IPS DF 4.7 (cell line): ENCODE results near the gene ZNF618.

Experiments used
- DNase-seq: peaks from one replicate; pipeline ENCODE4 v3.0.0-alpha.2; 2013; ENCODE audit warnings: low spot score; ENCODE audit errors: extremely low read depth

Gene ZNF618

DNA sequence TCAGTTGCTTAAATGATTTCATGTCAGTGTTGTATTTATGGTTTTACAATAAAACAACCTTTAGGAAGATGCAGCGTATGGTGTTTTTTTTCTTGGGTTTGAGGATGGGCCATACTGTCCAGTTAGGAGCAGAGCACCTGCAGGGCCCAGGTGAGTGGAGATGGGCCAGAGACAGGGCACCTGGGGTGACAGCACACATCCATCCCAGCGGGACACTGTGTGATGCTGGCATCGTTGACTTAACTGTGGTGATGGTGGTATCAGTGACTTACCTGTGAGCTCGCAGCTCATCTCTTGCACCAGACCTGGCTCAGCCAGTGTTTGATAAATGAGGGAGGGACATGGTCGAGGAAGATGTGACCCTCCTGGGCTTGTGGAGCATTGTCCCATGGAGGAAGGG lies 180.4 kb downstream of the ZNF618 start:
- DNase-seq = no peak

DNA sequence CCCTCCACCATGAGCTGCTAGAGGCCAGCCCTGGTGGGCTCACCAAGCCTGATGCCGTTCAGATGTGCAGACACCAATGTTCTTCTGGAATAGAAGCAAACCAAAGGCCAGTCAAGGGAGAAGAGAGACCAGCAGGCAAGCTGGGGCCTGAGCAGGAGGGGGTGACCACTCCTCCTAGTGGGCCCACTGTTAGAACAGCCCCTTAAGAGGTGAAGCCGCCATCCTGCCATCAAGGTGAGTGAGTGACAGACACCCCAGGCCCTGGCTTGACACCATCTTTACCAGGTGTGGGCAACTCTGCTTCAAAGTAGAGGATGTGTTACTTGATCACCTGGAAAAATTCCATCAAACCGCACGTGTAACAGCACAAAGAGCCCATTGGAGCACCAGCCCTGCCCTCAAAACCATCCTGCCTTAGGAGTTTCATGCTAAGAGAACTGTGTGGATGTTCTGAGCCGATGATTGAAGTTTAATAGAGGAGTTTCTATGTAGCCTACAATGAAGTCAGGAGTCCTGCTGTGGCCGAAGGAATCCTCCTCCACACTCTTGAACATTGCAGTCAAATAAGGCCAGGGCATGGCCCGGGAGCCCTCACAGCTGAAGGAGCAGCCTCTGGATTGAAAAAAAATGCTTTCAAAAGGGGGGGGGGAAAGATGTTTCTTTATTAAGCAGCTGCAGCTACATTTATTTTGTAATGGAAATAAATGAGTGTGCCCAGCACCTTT lies 181.2 kb downstream of the ZNF618 start:
- no peak for DNase-seq

DNA sequence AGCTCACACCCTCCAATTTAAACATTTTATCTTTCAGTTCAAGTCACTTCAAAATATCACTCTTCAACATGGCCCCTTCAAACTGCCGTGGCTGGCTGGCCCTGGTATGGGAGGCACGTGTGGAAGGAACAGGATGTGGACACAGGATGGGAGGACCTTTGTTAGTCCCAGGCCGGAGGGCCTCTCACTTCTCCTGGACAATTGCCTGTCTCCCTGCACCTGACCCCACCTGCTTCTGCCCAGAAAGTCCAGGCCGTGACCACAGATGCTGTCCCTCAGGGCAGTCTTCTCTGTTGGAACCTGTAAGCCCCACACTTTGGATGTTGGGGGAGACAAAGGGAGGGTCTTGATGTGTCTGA lies 182.6 kb downstream of the ZNF618 start:
- DNase-seq = no peak

DNA sequence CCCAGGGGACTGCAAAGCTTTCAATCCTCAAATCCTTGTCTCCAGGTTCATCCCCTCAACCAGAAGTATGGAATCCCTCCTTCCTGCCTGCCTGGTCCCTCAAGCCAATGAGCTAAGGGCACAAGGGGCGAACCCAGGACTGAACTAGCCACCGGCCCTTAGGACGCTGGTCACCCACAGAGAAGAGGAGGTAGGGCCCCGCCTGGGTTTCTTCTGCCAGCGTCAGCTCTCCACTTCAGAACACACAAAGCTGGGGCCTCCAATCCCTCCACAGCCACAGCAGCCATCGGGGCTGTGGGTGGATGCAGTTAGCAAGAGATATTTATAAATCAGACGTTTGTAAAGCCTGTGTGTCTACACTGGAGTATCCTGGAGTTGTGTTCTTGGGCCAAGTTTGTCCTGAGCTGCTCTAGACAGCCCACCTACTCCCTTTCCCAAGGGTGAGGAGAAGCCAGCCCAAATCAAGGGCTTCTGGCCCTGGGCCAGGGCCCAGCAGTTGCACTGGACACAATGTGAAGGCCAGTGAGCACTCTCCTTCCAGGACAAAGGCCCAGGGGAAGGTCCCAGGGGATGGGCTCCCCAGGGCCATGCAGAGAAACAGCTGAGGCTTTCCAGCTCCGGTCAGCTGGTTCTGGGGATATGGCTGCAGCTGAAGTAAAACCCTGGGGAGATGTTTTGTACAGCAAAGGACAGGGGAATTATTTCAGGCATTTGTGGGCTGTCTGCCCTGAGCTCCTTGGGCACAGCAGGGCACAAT lies 183.1 kb downstream of the ZNF618 start:
- DNase-seq = no peak

DNA sequence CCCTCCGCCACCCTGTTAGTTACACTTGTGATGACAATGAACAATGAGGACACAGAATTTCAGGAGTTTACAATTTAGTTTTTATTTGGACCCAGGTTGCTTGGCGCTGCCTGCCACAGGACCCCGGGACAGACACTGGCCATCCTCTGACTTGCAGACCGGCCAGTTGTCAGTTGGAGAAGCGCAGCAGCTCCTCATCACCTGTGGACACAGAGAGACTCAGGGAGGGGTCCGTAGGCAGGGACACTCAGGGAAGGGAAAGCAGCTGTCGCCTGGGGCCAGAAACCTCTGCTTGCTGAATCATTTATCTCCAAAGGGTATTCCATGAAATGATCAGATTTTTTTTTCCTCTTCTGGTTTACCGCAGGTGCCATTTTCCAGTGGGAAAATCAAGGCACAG lies 184.0 kb downstream of the ZNF618 start:
- no peak for DNase-seq

DNA sequence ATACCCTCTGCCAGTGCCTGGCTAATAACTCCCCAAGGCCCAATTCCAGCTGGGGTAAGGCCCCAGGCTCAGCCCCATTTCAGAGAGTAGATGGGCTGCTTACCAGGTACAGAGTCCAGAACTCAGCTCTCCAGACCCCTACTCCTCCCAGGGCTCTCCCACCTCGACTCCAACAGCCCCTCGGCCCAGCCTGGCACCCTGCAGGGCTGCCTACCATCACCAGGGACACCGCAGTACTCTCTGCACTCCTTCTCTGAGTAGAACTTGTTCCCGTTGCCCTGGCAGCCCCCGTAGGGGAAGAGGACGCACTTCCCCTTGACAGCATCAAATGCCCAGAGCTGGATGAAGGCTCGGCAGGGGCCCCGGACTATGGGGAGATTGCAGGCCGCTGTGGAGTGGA lies 184.6 kb downstream of the ZNF618 start:
- no peak for DNase-seq

DNA sequence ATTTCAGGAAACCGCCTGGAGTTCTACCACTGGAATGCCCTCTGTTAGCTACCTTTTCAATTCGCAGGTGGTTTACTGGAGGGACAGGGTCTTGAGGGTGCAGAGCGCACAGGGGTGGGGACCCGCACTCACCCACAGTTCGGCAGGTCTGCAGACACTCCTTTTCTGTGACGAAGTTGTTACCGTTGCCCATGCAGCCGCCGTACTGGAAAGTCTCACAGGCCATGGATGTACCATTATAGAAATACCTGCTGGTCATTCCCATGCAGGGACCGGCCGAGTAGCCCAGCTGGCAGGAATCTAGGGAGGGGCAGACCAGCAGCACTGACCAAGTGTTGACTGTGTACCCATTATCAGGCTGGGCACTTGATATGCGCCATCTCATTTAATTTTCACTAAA lies 185.2 kb downstream of the ZNF618 start:
- no peak for DNase-seq

DNA sequence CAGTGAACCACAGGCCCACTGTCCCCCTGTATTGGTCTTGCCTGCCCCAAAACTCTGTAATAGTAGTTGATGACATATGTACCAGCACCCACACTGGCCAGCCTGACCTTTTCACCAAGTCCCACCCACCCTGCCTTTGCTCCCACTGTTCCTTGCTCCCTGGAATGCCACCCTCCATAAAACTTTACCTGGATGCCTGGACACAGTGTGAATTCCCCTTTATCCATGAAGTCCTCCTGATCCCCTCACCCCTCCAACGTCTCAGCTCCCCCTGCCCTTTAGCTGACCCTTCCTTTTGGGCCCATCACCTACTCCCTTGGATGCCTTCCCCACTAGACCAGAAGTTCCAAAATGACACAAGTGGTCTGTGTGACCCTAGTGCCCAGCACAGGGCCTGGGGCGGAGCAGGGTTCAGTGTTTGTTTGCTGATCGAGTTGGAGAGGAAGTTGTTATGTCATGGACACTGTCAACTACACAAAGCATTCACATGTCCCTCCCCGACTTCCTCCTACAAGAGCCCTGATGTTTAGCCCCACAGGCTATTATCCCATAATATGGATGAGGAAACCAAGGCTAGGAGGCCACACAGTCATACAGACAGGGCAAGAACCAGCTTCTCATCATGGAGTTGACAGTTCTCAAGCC lies 185.8 kb downstream of the ZNF618 start:
- DNase-seq = no peak

DNA sequence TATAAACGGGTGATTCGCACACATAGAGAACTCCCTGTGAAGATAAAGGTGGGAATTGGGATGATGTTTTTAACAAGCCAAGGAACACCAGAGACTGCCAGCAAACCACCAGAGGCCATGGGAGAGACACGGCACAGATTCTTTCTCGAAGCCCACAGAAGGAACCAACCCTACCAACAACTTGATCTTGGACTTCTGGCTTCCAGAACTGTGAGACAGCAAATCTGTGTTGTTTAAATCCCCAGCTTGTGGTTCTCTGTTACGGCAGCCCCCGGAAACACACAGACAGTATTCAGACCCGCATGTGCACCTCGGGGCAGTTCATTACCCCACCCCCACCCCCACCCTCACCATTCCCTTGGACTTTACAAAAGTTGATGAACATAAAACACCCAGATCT lies 189.2 kb downstream of the ZNF618 start:
- DNase-seq = no peak

DNA sequence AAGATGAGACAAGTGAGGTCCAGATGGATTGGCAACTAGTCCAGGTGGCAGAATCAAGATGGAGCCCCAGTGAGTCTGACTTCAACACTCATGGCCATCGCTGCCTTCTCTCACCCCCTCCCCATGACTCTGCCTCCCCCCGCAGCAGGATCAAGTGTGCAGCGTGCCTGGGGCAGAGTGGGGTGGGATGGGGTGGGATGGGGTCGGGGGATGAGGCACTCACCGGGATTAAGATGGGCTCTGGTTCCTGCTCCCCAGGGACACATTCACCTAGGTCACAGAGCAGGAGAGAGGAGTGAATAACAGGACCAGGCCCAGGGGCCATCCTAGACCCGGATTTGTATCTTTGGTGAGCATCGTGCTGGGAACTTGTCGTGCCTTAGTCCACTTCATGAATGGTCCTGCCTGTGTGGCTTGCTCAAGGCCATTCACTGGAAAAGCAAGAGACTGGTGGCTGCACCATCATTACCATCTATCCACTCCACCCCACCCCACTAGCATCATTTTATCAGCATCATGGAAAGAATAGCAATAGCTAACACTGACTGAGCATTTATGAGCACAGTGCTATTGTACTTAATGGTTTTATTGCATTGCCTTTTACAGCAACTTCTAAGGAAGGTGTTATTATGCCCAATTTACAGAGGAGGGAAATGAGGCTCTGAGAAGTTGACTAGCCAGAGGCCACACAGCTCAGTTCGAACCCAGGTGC lies 193.5 kb downstream of the ZNF618 start:
- no peak for DNase-seq

DNA sequence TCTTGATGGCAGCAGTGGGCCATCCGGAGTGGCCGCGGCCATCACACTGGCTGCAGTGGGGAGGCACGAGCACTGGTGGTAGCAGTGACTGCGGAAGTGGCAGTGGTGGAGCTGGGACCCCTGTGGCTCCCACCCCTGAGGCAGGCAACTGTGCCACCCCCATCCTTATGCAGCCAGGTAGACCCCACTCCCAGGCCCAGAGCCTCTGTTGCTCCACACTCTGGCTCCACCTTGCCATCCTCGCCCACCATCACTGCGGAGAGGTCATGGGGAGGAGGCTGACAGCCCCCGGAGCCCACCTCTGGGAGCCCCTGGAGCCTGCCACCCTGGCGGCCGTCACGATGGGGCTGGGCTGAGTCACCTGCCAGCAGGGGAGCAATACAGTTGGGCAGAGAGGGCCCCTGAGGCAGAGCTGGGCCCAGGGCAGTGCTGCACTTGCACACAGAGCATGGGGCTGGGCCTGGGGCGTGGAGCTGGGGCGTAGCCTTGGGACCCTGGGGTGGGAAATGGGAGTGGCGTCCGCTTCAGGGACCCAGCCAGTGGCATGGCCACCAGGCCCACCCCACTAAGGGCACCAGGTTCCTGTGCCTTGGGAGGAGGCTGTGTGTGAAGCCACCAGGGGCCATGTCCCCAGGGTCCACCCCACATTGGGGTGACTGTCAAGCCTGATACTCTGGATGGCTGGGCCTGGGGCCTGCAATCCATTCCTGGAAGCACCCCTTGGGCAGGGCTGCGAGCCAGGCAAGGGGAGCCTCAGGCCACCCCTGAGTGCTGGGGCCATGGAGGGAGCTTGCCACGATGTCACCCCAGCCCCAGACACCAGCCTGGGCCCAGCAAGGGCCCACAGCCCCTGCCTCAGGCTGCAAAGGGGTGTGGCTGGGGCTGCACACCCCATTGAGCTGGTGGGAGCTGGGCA lies 194.3 kb downstream of the ZNF618 start:
- no peak for DNase-seq

DNA sequence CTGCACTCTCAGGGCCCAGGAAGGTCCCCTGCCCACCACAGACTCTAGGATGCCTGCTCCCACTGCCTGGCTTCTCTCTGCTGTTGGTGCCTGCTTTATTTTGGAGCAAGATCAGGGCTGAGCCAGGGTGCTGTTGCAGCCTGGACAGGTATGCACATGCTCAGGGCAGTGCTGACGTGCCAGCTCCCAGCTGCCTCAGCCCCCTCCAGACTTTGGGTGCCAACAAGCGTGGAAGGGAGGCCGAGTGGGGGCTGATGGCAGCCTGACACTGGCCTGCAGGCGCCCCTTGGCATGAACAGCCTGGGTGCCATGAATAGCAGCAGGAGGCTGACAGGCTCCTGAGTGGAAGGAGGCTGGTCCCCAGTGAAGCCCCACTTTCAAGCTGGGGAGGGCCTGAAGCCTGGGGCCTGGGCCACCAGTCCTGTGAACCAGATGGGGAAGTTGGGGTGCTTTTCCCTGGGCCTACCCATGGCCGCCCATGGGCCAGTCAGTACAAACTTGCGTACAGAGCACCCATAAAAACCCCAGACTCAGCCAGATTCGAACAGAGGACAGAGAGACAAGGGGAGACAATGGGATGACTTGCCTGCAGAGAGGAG lies 195.2 kb downstream of the ZNF618 start:
- no peak for DNase-seq

DNA sequence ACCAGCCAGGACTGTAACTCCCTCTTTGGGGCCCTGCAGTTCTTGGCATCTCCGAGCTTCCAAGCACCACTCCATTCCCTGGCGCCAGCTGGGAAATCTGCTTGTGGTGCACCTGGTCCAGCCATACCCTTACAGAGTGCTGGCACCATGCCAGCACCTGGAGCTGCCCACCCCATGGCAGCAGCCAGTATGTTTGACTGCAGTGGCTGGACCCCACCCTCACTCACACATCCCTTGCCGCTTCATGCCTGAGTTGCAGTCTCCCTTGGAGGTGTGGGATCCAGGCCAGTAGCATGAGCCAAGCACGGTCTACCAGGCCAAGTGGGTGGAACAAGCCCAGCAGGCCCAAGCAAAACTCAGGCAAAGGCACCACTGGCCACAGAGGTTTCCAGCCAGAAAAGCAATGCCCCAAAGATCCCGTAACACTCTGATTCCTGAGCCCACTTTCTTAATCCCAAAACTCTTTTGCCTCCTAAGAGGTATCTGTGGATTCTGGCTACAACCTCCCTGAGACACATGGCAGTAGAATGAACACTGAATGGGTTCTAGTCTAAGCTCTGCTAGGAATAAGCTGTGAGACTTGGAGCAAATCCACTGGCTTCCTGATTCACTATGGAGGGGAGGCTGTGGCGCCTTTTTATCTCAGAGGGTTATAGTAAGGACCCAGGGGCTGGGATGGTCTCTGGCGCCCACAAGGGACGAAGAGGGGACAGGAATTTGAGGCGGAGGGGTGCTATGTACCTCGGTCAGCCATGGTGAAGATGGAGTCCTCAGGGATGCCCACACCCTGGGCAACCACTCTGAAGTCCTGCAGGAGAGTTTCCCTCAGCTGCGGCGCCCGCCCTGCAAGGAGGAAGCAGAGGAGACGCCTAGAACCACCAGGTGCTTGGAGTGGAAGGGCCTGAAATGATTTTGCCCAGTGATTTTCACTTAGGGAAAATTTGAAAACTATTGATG lies 196.4 kb downstream of the ZNF618 start:
- DNase-seq = no peak

DNA sequence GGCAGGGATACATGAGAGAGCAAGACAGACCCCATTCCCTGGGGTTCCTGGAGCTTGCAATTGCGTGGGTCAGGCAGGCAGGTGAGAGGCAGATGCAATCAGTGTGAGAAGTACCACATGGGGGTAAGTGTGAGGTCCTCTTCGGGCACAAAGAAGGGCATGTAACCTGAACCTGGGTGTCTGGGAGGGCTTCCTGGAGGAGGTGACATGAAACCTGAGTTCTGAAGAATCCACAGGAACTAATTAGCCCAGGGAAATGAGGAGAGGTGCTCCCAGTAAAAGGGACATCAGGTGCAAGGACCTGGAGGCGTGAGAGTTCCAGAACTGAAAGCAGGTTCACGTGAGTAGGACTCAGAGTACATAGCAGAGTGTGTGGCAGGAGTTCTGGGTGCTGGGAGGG lies 199.5 kb downstream of the ZNF618 start:
- DNase-seq = no peak

DNA sequence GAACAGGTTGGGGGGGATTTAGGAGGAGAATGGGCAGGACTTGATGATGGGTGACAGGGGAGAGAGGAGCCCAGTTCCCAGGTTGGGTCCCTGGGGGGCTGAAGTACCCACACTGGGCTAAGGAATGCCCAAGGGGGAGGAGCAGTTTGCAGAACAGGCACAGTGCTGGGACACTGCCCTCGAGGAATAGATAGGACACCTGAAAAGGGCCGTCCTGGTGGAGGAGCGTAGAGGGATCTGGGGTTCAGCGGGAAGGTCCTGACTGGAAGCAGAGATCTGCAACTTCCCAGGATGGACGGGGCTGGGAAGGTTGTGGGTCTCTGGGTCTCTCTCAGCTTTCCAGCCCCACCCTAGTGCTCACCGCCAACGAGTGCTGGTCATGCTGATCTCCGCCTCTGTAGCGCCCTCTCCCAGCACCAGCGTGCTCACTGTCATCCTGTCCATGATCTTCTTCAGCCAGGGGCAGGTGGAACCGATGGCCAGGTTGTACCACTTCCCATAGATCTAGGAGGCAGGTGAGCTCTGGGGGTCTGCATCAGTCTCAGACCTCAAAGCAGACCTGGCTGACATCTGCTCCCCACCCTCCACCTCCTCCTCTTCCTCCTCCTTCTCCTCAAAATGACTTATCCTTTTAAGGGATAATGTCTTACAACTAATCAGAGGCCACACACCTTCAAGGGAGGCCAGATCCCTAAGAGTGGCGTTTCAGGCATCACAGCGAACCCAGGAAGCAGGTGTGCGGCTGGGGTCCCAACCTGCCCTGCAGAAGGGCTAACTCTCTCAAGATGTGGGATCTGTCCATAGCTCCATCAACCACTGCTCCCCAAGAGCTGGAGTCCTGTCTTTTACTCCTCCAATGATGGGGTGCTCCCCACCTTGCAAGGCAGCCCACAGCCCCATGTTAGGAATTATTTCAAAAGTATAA lies 200.4 kb downstream of the ZNF618 start:
- no peak for DNase-seq

DNA sequence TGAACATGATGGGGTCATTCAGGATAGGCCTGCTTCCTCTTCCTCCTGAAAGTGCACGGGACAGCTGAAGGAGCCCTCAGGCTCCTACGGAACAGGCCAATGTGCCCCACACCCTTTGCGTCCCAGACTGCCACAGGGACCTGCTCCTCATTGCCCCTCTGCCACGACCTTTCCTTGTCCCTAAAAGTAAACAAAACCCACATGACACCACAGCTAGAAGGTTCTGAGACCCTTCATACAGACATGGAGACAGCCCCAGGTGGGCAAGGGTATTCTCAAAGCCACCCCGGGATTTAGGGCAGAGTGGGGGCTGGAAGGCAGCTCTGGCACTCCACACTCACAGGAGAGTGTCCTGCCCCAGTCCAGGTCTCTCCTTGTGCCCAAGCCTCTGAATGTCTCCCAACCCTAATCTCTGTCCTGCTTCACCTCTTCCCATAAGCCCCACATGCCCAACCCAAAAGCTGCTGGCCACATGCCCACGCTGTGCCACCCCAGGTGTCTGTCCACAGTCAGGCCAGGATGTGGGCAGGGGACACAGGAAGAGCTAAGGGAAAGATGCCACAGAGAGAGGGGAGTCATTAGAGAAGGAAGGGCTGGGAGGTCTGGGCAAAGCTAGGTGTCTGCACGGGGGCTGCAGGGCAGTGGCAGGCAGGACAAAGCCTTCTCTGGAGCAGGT lies 201.2 kb downstream of the ZNF618 start:
- DNase-seq = no peak

DNA sequence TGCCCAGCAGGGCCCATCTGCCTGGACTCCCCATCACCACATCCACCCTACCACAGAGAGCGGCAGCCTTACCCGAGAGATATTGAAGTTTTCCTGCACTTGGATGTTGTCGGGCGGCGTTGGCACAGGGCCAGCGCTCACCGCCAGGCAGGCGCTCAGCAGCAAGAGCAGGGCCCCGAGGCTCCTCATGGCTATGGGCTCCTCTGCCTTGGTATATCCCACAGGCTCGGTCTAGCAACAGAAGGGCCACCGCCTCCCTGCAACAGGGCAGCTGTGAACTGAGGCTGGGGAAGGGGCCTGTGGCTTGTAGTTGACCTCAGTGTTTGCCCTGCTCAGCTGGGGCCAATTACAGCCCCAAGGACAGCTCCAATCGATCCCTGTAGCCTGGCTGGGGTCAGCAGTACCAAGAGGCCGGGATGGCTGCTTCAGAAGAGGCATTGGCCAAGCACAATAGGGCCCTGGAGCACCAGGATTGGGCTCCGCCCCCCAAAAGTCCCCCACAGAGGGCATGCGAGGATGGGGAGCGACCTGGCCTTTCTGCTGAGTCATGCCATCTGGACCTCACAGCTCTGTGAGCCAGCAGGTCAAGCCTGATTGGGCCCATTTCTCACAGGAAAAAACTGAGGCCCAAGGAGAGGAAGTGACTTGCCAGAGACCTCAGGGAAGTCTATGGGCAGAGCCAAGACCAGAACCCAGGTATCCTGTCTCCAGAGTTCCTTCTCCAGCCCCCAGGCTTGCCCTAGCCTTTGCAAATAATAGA lies 202.1 kb downstream of the ZNF618 start, which contains the start of gene AMBP:
TSS of gene AMBP (minus strand) at position 280 of the 760 bp plus-strand sequence. CDS start at position 189, 91 bp downstream.
- no peak for DNase-seq
